NCI-H1092 (cell line): Measurements from ENCODE around the gene DIMT1.

ENCODE experiments used
- DNase-seq: peaks from one replicate; lab custom pipeline; 2025; lab: John Stamatoyannopoulos, UW

DIMT1 gene

DNA sequence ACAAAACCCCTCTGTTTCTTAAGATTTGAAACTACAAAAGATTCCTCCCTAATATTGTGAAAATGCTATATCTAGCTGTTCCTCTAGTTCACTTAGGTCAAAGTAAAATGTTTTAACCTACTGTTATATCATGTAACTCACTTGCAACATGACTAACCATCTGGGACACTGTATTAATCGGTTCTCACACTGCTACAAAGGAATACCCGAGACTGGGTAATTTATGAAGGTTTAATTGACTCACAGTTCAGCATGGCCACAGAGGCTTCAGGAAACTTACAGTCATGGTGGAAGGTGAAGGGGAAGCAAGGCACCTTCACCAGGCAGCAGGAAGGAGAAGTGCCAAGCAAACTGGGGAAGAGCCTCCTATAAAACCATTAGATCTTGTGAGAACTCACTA lies 34.7 kb downstream of the DIMT1 start:
- DNase-seq = no peak

GRCh38 chr5:62362701-62363100 lies 41.0 kb downstream of the DIMT1 start:
- no peak for DNase-seq

GRCh38 chr5:62354028-62354874 lies 49.5 kb downstream of the DIMT1 start:
- DNase-seq = peak; percentile 1

DNA sequence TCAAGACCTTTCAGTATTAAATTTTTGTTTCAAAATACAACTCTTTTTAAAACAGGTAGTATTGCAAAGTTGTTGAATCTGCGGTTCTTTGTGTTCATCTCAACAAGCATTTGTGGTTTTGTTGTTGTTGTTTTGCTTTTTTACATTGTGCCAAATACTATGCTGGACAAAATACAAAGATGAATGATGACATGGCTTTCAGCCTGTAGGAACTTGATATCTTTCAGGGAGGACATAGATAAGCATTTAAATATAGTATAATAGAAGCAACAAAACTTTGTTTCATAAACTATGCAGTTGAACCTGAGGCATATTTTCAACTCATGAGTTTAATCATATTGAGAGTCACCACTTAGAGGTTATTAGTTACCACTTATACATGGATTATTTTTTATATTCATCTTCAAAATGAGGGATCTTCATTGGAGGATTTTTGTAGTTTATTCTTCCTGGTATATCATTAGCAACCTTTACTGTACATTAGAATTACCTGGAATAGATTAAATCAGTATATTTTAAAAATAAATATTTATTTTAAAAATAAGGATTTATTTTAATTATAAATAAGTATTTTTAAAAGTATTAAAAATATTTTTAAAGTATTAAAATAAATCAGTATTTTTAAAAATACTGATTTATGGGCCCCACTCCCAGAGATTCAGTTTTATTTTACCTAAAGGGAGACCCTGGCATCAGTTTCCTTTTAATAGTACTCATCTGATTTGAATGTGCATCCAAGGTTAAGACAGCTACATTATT lies 54.8 kb downstream of the DIMT1 start:
- no peak for DNase-seq

- no peak for DNase-seq
These were observed 55.8 kb downstream of the DIMT1 start for GRCh38 chr5:62347928-62348327.

GRCh38 chr5:62346748-62347147 lies 57.0 kb downstream of the DIMT1 start:
- DNase-seq = no peak

DNA sequence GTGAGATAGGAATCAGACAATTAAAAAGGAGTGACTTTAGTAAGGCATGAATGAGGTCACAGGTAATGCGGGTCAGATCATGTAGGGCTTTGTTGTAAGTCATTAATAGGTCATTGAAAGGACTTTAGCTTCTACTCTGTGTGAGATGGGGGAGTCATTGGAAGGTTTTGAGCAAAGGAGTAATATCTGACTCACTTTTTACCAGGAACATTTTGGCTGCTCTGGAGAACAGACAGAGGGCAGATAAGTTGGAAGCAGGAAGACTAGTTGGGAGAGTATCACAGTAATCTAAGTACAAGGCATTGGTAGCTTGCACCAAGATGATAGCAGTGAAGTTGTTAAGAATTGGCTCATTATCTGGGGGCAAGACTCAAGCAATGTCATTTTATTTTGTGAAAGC lies 60.3 kb downstream of the DIMT1 start:
- no peak for DNase-seq

GRCh38 chr5:62342476-62342837 lies 61.2 kb downstream of the DIMT1 start:
- no peak for DNase-seq

DNA sequence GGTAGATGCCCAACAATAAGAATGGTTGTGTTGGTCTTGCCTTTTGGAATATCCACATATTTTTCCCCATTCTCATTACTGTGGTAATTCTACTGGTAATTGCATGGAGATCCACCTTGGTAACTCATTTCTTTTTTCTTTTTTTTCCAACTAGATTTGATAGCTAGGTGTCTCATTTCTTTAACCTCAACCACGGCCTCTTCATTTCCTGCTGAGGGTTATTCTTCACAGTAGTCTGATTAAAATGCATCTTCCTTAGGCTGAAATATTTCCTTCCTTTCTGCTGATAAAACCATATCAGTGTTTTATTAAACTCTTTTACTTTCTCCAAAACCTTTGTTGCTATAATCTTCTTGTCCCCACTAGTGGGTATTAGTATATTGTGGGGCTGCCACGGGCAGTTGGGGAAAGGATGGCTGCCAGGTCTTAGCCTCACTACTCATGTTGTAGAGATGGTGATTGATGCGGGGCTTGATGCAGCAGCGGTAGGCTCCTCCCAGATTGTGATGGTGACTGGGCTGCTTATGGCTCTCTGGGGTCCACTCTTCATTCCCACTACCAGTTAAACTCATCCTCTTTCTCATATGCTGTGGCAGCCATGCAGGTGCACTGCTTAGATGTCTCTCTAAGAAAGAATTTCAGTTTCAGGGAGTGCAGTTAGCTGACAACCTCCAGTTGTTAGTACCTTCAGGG lies 61.8 kb downstream of the DIMT1 start:
- no peak for DNase-seq

GRCh38 chr5:62340979-62341378 lies 62.7 kb downstream of the DIMT1 start:
- no peak for DNase-seq

GRCh38 chr5:62340392-62340791 lies 63.3 kb downstream of the DIMT1 start:
- no peak for DNase-seq
